ENCODE measurements around the gene PRKD1. TPM values are rescaled to one million over a fixed set of nuclear protein-coding genes. Genes with fewer than 3 reads are reported as not detected.

PRKD1 gene
- polyA plus RNA-seq, 1 of the 3 experiments (the other 2 are of a cell fraction): 0.07 TPM

DNA sequence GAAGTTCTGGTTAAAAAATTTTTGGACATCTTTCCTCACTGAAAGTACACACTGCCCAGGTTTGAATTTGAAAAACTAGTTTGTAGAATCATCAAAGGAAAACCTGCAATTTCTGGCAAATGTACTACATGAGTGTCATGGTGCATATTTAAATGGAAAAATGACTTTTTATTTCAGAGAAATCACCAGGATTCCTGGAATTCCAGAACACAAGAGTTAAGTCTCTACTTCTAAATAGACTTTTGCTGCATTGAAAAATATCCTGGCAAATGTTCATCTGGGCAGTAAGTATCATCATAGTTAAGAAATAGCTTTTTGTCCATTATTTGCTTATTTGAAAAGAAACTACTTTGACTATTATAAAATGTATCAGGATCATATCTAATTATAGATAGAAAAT, 275.1 kb downstream of the PRKD1 start:
- no peak overlapping the region for H3K27ac ChIP-seq (ENCODE audit: low read depth in 2 of 2, low read length in 1 of 2)
- H3K9ac ChIP-seq: no peak overlapping the region
- ChIA-PET CTCF (no interaction called here), POLR2A (no interaction called here)
- H3K4me2 ChIP-seq: no peak overlapping the region
- TF ChIP-seq MXI1 (IDR thresholded peaks at IDR 0.05; ENCODE audit: low read depth, low read length) (no peak), TEAD4 (IDR thresholded peaks at IDR 0.05; ENCODE audit: borderline replicate concordance, insufficient read depth) (no peak), RFX5 (IDR thresholded peaks at IDR 0.05; ENCODE audit: low read length) (no peak), RXRA (IDR thresholded peaks at IDR 0.05; ENCODE audit: borderline replicate concordance, low read depth) (no peak), SIN3A (IDR thresholded peaks at IDR 0.05; ENCODE audit: borderline replicate concordance, low read depth, low read length) (no peak), FOXJ3 (CRISPR knock-in tag; IDR thresholded peaks at IDR 0.05) (no peak), GATA2 (CRISPR knock-in tag; IDR thresholded peaks at IDR 0.05) (no peak), RCOR1 (IDR thresholded peaks at IDR 0.05; ENCODE audit: low read length) (no peak), MEF2A (IDR thresholded peaks at IDR 0.05; ENCODE audit: borderline replicate concordance, low read depth) (no peak), FOSL2 (IDR thresholded peaks at IDR 0.05; ENCODE audit: borderline replicate concordance, low read depth) (no peak), JUND (IDR thresholded peaks at IDR 0.05) (no peak), TAF1 (IDR thresholded peaks at IDR 0.05; ENCODE audit: borderline replicate concordance, low read depth, low read length) (no peak), TCF12 (IDR thresholded peaks at IDR 0.05) (no peak)
- TF ChIP-seq, protein P1, sequence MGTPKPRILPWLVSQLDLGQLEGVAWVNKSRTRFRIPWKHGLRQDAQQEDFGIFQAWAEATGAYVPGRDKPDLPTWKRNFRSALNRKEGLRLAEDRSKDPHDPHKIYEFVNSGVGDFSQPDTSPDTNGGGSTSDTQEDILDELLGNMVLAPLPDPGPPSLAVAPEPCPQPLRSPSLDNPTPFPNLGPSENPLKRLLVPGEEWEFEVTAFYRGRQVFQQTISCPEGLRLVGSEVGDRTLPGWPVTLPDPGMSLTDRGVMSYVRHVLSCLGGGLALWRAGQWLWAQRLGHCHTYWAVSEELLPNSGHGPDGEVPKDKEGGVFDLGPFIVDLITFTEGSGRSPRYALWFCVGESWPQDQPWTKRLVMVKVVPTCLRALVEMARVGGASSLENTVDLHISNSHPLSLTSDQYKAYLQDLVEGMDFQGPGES (IDR thresholded peaks at IDR 0.05; ENCODE audit: low read depth, low read length): no peak
- TF ChIP-seq, protein P2, sequence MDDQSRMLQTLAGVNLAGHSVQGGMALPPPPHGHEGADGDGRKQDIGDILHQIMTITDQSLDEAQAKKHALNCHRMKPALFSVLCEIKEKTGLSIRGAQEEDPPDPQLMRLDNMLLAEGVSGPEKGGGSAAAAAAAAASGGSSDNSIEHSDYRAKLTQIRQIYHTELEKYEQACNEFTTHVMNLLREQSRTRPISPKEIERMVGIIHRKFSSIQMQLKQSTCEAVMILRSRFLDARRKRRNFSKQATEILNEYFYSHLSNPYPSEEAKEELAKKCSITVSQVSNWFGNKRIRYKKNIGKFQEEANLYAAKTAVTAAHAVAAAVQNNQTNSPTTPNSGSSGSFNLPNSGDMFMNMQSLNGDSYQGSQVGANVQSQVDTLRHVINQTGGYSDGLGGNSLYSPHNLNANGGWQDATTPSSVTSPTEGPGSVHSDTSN (IDR thresholded peaks at IDR 0.05): no peak
- TF ChIP-seq, protein P3, sequence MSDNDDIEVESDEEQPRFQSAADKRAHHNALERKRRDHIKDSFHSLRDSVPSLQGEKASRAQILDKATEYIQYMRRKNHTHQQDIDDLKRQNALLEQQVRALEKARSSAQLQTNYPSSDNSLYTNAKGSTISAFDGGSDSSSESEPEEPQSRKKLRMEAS (IDR thresholded peaks at IDR 0.05; ENCODE audit: low read depth): no peak
- TF ChIP-seq, protein P4, sequence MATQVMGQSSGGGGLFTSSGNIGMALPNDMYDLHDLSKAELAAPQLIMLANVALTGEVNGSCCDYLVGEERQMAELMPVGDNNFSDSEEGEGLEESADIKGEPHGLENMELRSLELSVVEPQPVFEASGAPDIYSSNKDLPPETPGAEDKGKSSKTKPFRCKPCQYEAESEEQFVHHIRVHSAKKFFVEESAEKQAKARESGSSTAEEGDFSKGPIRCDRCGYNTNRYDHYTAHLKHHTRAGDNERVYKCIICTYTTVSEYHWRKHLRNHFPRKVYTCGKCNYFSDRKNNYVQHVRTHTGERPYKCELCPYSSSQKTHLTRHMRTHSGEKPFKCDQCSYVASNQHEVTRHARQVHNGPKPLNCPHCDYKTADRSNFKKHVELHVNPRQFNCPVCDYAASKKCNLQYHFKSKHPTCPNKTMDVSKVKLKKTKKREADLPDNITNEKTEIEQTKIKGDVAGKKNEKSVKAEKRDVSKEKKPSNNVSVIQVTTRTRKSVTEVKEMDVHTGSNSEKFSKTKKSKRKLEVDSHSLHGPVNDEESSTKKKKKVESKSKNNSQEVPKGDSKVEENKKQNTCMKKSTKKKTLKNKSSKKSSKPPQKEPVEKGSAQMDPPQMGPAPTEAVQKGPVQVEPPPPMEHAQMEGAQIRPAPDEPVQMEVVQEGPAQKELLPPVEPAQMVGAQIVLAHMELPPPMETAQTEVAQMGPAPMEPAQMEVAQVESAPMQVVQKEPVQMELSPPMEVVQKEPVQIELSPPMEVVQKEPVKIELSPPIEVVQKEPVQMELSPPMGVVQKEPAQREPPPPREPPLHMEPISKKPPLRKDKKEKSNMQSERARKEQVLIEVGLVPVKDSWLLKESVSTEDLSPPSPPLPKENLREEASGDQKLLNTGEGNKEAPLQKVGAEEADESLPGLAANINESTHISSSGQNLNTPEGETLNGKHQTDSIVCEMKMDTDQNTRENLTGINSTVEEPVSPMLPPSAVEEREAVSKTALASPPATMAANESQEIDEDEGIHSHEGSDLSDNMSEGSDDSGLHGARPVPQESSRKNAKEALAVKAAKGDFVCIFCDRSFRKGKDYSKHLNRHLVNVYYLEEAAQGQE (IDR thresholded peaks at IDR 0.05; ENCODE audit: low read depth, low read length): no peak
- TF ChIP-seq, protein P5, sequence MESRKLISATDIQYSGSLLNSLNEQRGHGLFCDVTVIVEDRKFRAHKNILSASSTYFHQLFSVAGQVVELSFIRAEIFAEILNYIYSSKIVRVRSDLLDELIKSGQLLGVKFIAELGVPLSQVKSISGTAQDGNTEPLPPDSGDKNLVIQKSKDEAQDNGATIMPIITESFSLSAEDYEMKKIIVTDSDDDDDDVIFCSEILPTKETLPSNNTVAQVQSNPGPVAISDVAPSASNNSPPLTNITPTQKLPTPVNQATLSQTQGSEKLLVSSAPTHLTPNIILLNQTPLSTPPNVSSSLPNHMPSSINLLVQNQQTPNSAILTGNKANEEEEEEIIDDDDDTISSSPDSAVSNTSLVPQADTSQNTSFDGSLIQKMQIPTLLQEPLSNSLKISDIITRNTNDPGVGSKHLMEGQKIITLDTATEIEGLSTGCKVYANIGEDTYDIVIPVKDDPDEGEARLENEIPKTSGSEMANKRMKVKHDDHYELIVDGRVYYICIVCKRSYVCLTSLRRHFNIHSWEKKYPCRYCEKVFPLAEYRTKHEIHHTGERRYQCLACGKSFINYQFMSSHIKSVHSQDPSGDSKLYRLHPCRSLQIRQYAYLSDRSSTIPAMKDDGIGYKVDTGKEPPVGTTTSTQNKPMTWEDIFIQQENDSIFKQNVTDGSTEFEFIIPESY (IDR thresholded peaks at IDR 0.05; ENCODE audit: borderline replicate concordance, low read depth): no peak
- peaks cover 14% of the 10 kb centered on the region; the same call in 1 of the 2 replicates for H3K9me3 ChIP-seq
- H3K4me3 ChIP-seq (ENCODE audit: low read depth in 2 of 2, low read length in 1 of 2): no peak overlapping the region
- H3F3A ChIP-seq (replicated peaks; ENCODE audit: insufficient read depth): no peaks in the 10 kb centered on the region
- H3K27me3 ChIP-seq (ENCODE audit: insufficient read depth): no peaks in the 10 kb centered on the region
- H3K36me3 ChIP-seq (replicated peaks in 1 of 2; ENCODE audit: control insufficient read depth in 1 of 2, insufficient read depth in 2 of 2, low read length in 1 of 2): no peaks in the 10 kb centered on the region
- DNase-seq: no peak
- H3K9me2 ChIP-seq: no peaks in the 10 kb centered on the region
- no peaks in the 10 kb centered on the region; a peak in 1 of 4 replicates for H3K4me1 ChIP-seq (ENCODE audit: control insufficient read depth in 1 of 2, insufficient read depth in 2 of 2, low read depth in 1 of 2, low read length in 1 of 2)
- H2AFZ ChIP-seq (ENCODE audit: low read depth): no peak overlapping the region
- H4K20me1 ChIP-seq (ENCODE audit: insufficient read depth): no peaks in the 10 kb centered on the region
- H3K79me2 ChIP-seq (ENCODE audit: insufficient read depth): no peaks in the 10 kb centered on the region; the same call in 1 of the 2 replicates

All from SK-N-SH (cell line).